ENCODE results near the gene MS4A1.

MS4A1 gene

GRCh38 chr11:60469723-60470122 lies 14.1 kb downstream of the MS4A1 start:
- no peak for TF ChIP-seq NFIC (IDR thresholded peaks at IDR 0.05)
- TF ChIP-seq TEAD4 (IDR thresholded peaks at IDR 0.05): no peak
- no peak for TF ChIP-seq YY1 (IDR thresholded peaks at IDR 0.05; ENCODE audit: low read depth)
- no peak for TF ChIP-seq EP300 (IDR thresholded peaks at IDR 0.05; ENCODE audit: borderline replicate concordance)
- TF ChIP-seq, protein P1, sequence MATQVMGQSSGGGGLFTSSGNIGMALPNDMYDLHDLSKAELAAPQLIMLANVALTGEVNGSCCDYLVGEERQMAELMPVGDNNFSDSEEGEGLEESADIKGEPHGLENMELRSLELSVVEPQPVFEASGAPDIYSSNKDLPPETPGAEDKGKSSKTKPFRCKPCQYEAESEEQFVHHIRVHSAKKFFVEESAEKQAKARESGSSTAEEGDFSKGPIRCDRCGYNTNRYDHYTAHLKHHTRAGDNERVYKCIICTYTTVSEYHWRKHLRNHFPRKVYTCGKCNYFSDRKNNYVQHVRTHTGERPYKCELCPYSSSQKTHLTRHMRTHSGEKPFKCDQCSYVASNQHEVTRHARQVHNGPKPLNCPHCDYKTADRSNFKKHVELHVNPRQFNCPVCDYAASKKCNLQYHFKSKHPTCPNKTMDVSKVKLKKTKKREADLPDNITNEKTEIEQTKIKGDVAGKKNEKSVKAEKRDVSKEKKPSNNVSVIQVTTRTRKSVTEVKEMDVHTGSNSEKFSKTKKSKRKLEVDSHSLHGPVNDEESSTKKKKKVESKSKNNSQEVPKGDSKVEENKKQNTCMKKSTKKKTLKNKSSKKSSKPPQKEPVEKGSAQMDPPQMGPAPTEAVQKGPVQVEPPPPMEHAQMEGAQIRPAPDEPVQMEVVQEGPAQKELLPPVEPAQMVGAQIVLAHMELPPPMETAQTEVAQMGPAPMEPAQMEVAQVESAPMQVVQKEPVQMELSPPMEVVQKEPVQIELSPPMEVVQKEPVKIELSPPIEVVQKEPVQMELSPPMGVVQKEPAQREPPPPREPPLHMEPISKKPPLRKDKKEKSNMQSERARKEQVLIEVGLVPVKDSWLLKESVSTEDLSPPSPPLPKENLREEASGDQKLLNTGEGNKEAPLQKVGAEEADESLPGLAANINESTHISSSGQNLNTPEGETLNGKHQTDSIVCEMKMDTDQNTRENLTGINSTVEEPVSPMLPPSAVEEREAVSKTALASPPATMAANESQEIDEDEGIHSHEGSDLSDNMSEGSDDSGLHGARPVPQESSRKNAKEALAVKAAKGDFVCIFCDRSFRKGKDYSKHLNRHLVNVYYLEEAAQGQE (IDR thresholded peaks at IDR 0.05; ENCODE audit: low read depth): no peak
- TF ChIP-seq ZBTB7A (IDR thresholded peaks at IDR 0.05; ENCODE audit: low read depth): no peak
- TF ChIP-seq TAF1 (IDR thresholded peaks at IDR 0.05; ENCODE audit: low read depth): no peak

DNA sequence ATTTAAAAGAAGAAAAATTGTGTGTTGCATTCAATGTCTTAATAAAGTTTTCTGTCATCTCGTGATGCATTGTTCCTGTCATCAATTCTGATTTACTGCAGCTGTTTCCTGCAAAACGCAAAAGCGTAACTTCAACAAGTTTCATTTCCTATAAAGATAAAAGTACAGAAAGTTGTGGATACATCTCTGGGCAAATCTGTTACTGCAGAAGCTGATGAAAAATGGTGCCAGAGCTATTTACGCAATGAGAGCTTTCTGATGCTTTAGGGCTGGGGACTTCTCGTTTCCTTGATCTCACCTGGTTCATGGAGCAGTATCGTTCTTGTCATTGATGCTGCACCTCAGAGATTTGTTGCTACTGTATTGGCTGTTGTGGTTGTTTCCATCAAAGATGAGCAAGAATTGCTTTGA lies 21.4 kb downstream of the MS4A1 start:
- no peak for TF ChIP-seq CREB1 (IDR thresholded peaks at IDR 0.05; ENCODE audit: low read depth)
- no peak for TF ChIP-seq MAX (IDR thresholded peaks at IDR 0.05)
- TF ChIP-seq CEBPB (IDR thresholded peaks at IDR 0.05): no peak
- no peak for TF ChIP-seq EGR1 (IDR thresholded peaks at IDR 0.05)

- TF ChIP-seq USF1 (IDR thresholded peaks at IDR 0.05) (no peak), CREB1 (IDR thresholded peaks at IDR 0.05; ENCODE audit: low read depth) (no peak), EGR1 (IDR thresholded peaks at IDR 0.05) (no peak), FOXM1 (IDR thresholded peaks at IDR 0.05; ENCODE audit: borderline replicate concordance, low read depth) (no peak), MAX (IDR thresholded peaks at IDR 0.05) (no peak), TCF12 (IDR thresholded peaks at IDR 0.05; ENCODE audit: low read depth) (no peak), TEAD4 (IDR thresholded peaks at IDR 0.05) (no peak), YY1 (IDR thresholded peaks at IDR 0.05; ENCODE audit: low read depth) (no peak), EP300 (IDR thresholded peaks at IDR 0.05; ENCODE audit: borderline replicate concordance) (no peak), TAF1 (IDR thresholded peaks at IDR 0.05; ENCODE audit: low read depth) (no peak), CEBPB (IDR thresholded peaks at IDR 0.05) (no peak), ZBTB7A (IDR thresholded peaks at IDR 0.05; ENCODE audit: low read depth) (no peak), NFIC (IDR thresholded peaks at IDR 0.05) (no peak), RAD21 (IDR thresholded peaks at IDR 0.05; ENCODE audit: low read depth) (no peak)
- TF ChIP-seq, protein P1 (IDR thresholded peaks at IDR 0.05; ENCODE audit: low read depth): no peak
These were observed 26.7 kb downstream of the MS4A1 start for GRCh38 chr11:60482361-60482760.

DNA sequence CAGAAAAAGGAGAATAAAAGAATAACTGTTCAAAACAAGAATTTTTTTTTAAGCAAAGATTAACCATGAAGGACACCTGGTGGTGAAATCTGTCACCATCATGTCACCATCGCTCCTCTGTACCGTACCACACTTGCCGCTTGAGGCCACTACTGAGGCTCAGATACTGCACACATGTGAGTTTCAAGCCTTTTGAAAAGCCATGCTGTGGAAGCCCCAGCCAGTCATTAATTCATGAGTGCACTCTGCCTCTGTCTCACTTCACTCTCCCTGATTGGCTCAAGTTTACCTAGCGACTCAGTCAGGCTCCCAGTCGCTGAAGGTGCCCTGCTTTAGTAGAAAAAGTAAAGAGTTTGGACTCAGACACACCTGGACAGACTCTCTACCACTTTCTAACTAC lies 30.3 kb downstream of the MS4A1 start:
- TF ChIP-seq RAD21 (IDR thresholded peaks at IDR 0.05; ENCODE audit: low read depth): peak; percentile 11; the same call in 1 of the 2 replicates
- TF ChIP-seq CREB1 (IDR thresholded peaks at IDR 0.05; ENCODE audit: low read depth): no peak

- TF ChIP-seq EGR1 (IDR thresholded peaks at IDR 0.05): no peak
- TF ChIP-seq CEBPB (IDR thresholded peaks at IDR 0.05): no peak
- TF ChIP-seq YY1 (IDR thresholded peaks at IDR 0.05; ENCODE audit: low read depth): no peak
These were observed 36.9 kb downstream of the MS4A1 start, which contains the start of gene MS4A12 for GRCh38 chr11:60492488-60493009. Gene MS4A12 (plus strand): TSS chr11:60492778. CDS start chr11:60497319, 4,541 bp downstream.

DNA sequence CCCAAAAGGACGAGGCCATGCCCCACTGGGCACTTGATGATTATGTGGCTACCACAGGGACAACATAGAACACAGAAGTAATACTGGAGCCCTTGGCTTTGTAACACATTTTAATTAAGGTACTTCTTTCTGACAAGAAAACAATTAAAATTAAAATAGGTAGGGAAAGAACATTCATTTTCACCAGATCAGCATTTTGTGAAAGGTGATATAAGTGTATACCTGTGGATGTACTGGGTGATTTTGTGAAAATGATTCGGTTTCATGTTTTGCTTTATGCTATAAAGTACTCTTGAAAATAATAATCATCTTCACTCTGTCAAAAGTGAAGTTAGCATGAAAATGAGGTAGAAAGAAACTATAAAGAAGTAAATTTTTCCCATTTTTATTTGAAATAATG lies 37.8 kb downstream of the MS4A1 start:
- TF ChIP-seq USF1 (IDR thresholded peaks at IDR 0.05): no peak
- no peak for TF ChIP-seq FOXM1 (IDR thresholded peaks at IDR 0.05; ENCODE audit: borderline replicate concordance, low read depth)
- TF ChIP-seq ZBTB7A (IDR thresholded peaks at IDR 0.05; ENCODE audit: low read depth): no peak
- TF ChIP-seq CEBPB (IDR thresholded peaks at IDR 0.05): no peak
- TF ChIP-seq MAX (IDR thresholded peaks at IDR 0.05): no peak
- no peak for TF ChIP-seq RAD21 (IDR thresholded peaks at IDR 0.05; ENCODE audit: low read depth)
- TF ChIP-seq TAF1 (IDR thresholded peaks at IDR 0.05; ENCODE audit: low read depth): no peak
- TF ChIP-seq NFIC (IDR thresholded peaks at IDR 0.05): no peak
- TF ChIP-seq TEAD4 (IDR thresholded peaks at IDR 0.05): no peak
- TF ChIP-seq TCF12 (IDR thresholded peaks at IDR 0.05; ENCODE audit: low read depth): no peak
- TF ChIP-seq EGR1 (IDR thresholded peaks at IDR 0.05): no peak
- no peak for TF ChIP-seq CREB1 (IDR thresholded peaks at IDR 0.05; ENCODE audit: low read depth)
- TF ChIP-seq YY1 (IDR thresholded peaks at IDR 0.05; ENCODE audit: low read depth): no peak
- TF ChIP-seq EP300 (IDR thresholded peaks at IDR 0.05; ENCODE audit: borderline replicate concordance): no peak
